Esophagus muscularis mucosa (tissue), 3 donors: ENCODE results near the gene PNPLA7.
"Not testable (repeated sequence)": the region's sequence is repeated elsewhere in the genome, so short reads cannot be mapped to it uniquely, and the experiment has no call there.

Experiments used
- POLR2A ChIP-seq: fragments of 450-650 bp; IDR thresholded peaks from one replicate; pipeline ENCODE4 v1.6.1; 2017; ENCODE audit warnings: antibody characterized with exemption, moderate library complexity, mild to moderate bottlenecking, low read depth
- POLR2AphosphoS5 ChIP-seq, 2 donors: sonication (generic); formaldehyde crosslinking; IDR thresholded peaks; one replicate each; pipeline ENCODE4 v1.6.1; 2017; ENCODE audit warnings: antibody characterized with exemption in 2 of 2
- TF ChIP-seq, protein P1 (sequence below), 3 experiments: fragments of 200-600 bp in 2 of 3; fragments of 450-650 bp in 1 of 3; sonication (generic) in 2 of 3; IDR thresholded peaks; one replicate each; pipeline ENCODE4 v1.5.1; 2017 to 2019; ENCODE audit warnings: antibody characterized with exemption in 3 of 3, mild to moderate bottlenecking in 2 of 3, moderate library complexity in 1 of 3

DNA sequence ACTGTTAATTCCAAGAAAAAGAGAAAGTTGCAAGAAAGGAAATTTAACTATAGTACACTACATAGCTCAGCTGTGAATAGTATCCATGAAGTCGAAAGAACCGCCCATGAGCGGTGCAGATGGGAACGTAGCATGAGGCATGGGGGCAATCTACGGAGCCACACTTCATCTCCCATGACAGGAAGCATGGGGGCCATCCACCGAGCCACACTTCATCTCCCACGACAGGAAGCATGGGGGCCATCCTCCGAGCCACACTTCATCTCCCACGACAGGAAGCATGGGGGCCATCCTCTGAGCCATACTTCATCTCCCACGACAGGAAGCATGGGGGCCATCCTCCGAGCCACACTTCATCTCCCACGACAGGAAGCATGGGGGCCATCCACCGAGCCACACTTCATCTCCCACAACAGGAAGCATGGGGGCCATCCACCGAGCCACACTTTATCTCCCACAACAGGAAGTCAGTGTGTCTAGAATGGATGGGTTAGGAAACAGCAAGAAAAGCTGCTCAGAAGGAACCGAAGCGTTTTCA is 13.5 kb downstream of the PNPLA7 start:
- TF ChIP-seq, protein P1, sequence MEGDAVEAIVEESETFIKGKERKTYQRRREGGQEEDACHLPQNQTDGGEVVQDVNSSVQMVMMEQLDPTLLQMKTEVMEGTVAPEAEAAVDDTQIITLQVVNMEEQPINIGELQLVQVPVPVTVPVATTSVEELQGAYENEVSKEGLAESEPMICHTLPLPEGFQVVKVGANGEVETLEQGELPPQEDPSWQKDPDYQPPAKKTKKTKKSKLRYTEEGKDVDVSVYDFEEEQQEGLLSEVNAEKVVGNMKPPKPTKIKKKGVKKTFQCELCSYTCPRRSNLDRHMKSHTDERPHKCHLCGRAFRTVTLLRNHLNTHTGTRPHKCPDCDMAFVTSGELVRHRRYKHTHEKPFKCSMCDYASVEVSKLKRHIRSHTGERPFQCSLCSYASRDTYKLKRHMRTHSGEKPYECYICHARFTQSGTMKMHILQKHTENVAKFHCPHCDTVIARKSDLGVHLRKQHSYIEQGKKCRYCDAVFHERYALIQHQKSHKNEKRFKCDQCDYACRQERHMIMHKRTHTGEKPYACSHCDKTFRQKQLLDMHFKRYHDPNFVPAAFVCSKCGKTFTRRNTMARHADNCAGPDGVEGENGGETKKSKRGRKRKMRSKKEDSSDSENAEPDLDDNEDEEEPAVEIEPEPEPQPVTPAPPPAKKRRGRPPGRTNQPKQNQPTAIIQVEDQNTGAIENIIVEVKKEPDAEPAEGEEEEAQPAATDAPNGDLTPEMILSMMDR (IDR thresholded peaks at IDR 0.05): not testable (repeated sequence)
- TF ChIP-seq POLR2AphosphoS5 (IDR thresholded peaks at IDR 0.05); POLR2A: not testable (repeated sequence)
